ENCODE data around the gene SCN2A. TPM values are rescaled to one million over a fixed set of nuclear protein-coding genes. Genes with fewer than 3 reads are reported as not detected.
A peak's percentile ranks its signal among the peaks of the same experiment; 100 is the strongest.
"Not testable (repeated sequence)": the region's sequence is repeated elsewhere in the genome, so short reads cannot be mapped to it uniquely, and the experiment has no call there.

SCN2A gene
- polyA plus RNA-seq, 1 donor: 2.4 TPM

DNA sequence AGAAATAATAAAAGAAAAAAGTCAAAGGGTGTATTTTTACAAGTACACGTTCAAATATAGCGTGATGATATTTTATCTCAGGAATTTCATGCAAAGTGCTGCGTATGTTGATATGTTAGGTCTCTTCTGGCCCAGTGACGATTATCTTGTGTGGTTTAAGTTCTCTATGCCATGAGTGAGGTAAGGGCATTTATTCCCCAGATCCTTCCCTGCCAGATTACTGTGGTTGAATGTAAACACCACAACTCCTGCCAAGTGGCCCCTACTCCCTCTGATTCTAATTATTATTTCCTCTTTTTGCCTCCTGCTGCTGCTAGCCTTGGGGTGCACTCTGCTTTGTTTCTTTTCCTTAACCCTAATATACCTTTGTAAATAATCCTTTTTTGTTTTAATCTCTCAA is 12.2 kb downstream of the SCN2A start:
- Histone ChIP-seq H3K27ac (ENCODE audit: low read length) (no peak overlapping the region), H3K36me3 (ENCODE audit: control insufficient read depth, insufficient read depth, low read length) (no peaks in the 10 kb centered on the region), H3K4me1 (ENCODE audit: control insufficient read depth, insufficient read depth, low read length) (no peaks in the 10 kb centered on the region), H3K27me3 (ENCODE audit: control insufficient read depth, insufficient read depth, low read length) (no peaks in the 10 kb centered on the region), H3K4me3 (ENCODE audit: low read length) (no peak overlapping the region), H3K9me3 (ENCODE audit: control insufficient read depth, low read depth, low read length) (no peaks in the 10 kb centered on the region)
- WGBS (ENCODE audit: insufficient coverage, low lambda C conversion rate): 90% methylated on average over 2 of the region's 4 CpGs
- DNase-seq: no peak

DNA sequence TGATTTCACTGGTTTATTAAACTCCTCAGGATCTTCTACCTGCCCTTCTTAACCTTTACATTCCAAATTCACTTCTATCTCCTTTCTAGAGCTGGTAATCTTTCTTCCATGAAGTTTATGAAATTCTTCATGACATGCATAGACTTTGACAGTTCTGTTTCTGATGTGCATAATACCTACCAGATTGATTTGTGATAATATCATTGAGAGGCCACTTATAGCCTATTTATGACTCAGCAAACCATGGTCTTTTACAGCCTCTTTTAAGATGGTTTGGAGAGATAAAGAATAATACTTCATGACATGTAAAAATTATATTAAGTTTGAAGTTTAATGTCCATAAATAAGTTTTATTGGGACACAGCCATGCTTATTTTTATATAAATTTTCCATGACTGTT is 14.0 kb downstream of the SCN2A start:
- Histone ChIP-seq H3K4me3 (ENCODE audit: low read length) (no peak overlapping the region), H3K27me3 (ENCODE audit: control insufficient read depth, insufficient read depth, low read length) (no peaks in the 10 kb centered on the region), H3K27ac (ENCODE audit: low read length) (no peak overlapping the region), H3K4me1 (ENCODE audit: control insufficient read depth, insufficient read depth, low read length) (no peaks in the 10 kb centered on the region), H3K9me3 (ENCODE audit: control insufficient read depth, low read depth, low read length) (no peaks in the 10 kb centered on the region), H3K36me3 (ENCODE audit: control insufficient read depth, insufficient read depth, low read length) (no peaks in the 10 kb centered on the region)
- DNase-seq: no peak

GRCh38 chr2:165256618-165257017 is 17.4 kb downstream of the SCN2A start:
- Histone ChIP-seq H3K4me3 (ENCODE audit: low read length) (no peak overlapping the region), H3K9me3 (ENCODE audit: control insufficient read depth, low read depth, low read length) (no peaks in the 10 kb centered on the region), H3K4me1 (ENCODE audit: control insufficient read depth, insufficient read depth, low read length) (no peaks in the 10 kb centered on the region), H3K36me3 (ENCODE audit: control insufficient read depth, insufficient read depth, low read length) (no peaks in the 10 kb centered on the region), H3K27ac (ENCODE audit: low read length) (no peak overlapping the region), H3K27me3 (ENCODE audit: control insufficient read depth, insufficient read depth, low read length) (no peaks in the 10 kb centered on the region)
- DNase-seq: no peak
- 94% methylated on average over 2 of the region's 2 CpGs for WGBS (ENCODE audit: insufficient coverage, low lambda C conversion rate)

- not testable (repeated sequence) for DNase-seq; H3K4me3 ChIP-seq (ENCODE audit: low read length); H3K27ac ChIP-seq (ENCODE audit: low read length); H3K27me3 ChIP-seq (ENCODE audit: control insufficient read depth, insufficient read depth, low read length); H3K4me1 ChIP-seq (ENCODE audit: control insufficient read depth, insufficient read depth, low read length); H3K9me3 ChIP-seq (ENCODE audit: control insufficient read depth, low read depth, low read length); H3K36me3 ChIP-seq (ENCODE audit: control insufficient read depth, insufficient read depth, low read length)
- WGBS (ENCODE audit: insufficient coverage, low lambda C conversion rate): no CpG with 5 or more reads among the region's 2 CpGs
Measured at GRCh38 chr2:165260347-165260746, 21.1 kb downstream of the SCN2A start.

DNA sequence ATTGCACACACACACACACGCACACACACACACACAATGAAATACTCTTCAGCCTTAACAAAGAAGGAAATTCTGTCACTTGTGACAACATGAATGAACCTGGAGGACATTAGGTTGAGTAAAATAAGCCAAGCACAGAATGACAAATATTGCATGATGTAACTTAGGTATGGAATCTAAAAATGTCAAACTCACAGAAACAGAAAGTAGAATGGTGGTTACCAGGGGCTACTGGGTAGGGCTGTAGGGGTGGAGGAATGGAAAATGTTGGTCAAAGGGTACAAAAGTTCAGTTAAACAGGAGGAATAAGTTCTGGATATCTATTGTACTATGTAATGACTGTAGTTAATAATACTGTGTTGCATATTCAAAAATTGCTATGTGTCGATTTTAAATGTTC is 29.5 kb downstream of the SCN2A start:
- no peaks in the 10 kb centered on the region for H3K4me1 ChIP-seq (ENCODE audit: control insufficient read depth, insufficient read depth, low read length)
- no peaks in the 10 kb centered on the region for H3K27me3 ChIP-seq (ENCODE audit: control insufficient read depth, insufficient read depth, low read length)
- no peaks in the 10 kb centered on the region for H3K9me3 ChIP-seq (ENCODE audit: control insufficient read depth, low read depth, low read length)
- no peaks in the 10 kb centered on the region for H3K36me3 ChIP-seq (ENCODE audit: control insufficient read depth, insufficient read depth, low read length)
- DNase-seq: peak in 1 of 2 donors; percentile 3
- H3K4me3 ChIP-seq (ENCODE audit: low read length): no peak overlapping the region
- WGBS (ENCODE audit: insufficient coverage, low lambda C conversion rate): 86% methylated on average over 1 of the region's 2 CpGs
- H3K27ac ChIP-seq (ENCODE audit: low read length): no peak overlapping the region

DNA sequence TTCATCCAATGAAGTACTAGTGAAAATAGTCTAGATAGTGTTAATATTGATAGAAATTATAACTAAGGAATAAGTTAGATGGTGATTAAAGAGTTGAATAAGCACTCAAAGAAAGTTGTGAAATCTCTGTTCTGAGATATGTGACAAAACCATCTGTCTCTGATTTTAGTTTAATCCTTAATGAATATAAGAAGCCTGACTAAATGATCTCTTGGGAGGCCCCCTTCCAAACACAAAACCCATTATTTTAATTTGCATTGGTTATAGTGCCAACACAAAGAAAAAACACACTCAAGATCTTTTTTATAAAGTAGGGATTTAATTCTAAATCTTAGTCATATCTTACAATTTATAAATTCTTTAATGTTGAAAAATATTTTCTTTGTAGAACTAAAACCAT is 34.0 kb downstream of the SCN2A start:
- Histone ChIP-seq H3K36me3 (ENCODE audit: control insufficient read depth, insufficient read depth, low read length) (no peaks in the 10 kb centered on the region), H3K27ac (ENCODE audit: low read length) (no peak overlapping the region), H3K4me3 (ENCODE audit: low read length) (no peak overlapping the region), H3K4me1 (ENCODE audit: control insufficient read depth, insufficient read depth, low read length) (no peaks in the 10 kb centered on the region), H3K27me3 (ENCODE audit: control insufficient read depth, insufficient read depth, low read length) (no peaks in the 10 kb centered on the region), H3K9me3 (ENCODE audit: control insufficient read depth, low read depth, low read length) (no peaks in the 10 kb centered on the region)
- DNase-seq: no peak

DNA sequence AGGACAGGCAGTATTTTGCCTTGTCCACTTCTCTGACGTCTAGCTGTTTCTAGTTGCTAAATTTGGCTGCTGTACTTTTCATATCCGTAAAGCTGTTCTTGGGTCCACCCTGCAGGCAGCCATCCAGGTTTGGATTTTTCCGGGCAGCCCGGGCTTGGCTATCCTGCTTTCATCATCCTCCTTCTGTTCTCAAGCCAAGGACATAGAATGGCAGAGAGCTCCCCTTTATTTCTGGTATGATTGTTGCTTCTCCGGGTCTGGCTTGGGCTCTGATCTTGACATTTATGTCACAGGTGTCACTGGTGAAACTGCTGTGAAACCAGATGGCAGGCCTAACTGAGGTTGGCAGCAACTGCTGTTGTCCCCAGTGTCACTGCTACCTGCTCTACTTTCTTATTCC is 35.5 kb downstream of the SCN2A start:
- Histone ChIP-seq H3K27ac (ENCODE audit: low read length) (no peak overlapping the region), H3K4me1 (ENCODE audit: control insufficient read depth, insufficient read depth, low read length) (no peaks in the 10 kb centered on the region), H3K4me3 (ENCODE audit: low read length) (no peak overlapping the region), H3K27me3 (ENCODE audit: control insufficient read depth, insufficient read depth, low read length) (no peaks in the 10 kb centered on the region), H3K36me3 (ENCODE audit: control insufficient read depth, insufficient read depth, low read length) (no peaks in the 10 kb centered on the region), H3K9me3 (ENCODE audit: control insufficient read depth, low read depth, low read length) (no peaks in the 10 kb centered on the region)
- WGBS (ENCODE audit: insufficient coverage, low lambda C conversion rate): 83% methylated on average over 2 of the region's 5 CpGs
- no peak for DNase-seq

GRCh38 chr2:165275932-165276331 is 36.7 kb downstream of the SCN2A start:
- 100% methylated on average over 1 of the region's 2 CpGs for WGBS (ENCODE audit: insufficient coverage, low lambda C conversion rate)
- Histone ChIP-seq H3K36me3 (ENCODE audit: control insufficient read depth, insufficient read depth, low read length) (no peaks in the 10 kb centered on the region), H3K27ac (ENCODE audit: low read length) (no peak overlapping the region), H3K9me3 (ENCODE audit: control insufficient read depth, low read depth, low read length) (no peaks in the 10 kb centered on the region), H3K27me3 (ENCODE audit: control insufficient read depth, insufficient read depth, low read length) (no peaks in the 10 kb centered on the region), H3K4me1 (ENCODE audit: control insufficient read depth, insufficient read depth, low read length) (no peaks in the 10 kb centered on the region), H3K4me3 (ENCODE audit: low read length) (no peak overlapping the region)
- DNase-seq: no peak

- Histone ChIP-seq H3K4me3 (ENCODE audit: low read length) (no peak overlapping the region), H3K27ac (ENCODE audit: low read length) (no peak overlapping the region), H3K9me3 (ENCODE audit: control insufficient read depth, low read depth, low read length) (no peaks in the 10 kb centered on the region), H3K27me3 (ENCODE audit: control insufficient read depth, insufficient read depth, low read length) (no peaks in the 10 kb centered on the region), H3K4me1 (ENCODE audit: control insufficient read depth, insufficient read depth, low read length) (no peaks in the 10 kb centered on the region), H3K36me3 (ENCODE audit: control insufficient read depth, insufficient read depth, low read length) (no peaks in the 10 kb centered on the region)
- DNase-seq: no peak
Measured at GRCh38 chr2:165277295-165277694, 38.1 kb downstream of the SCN2A start.

GRCh38 chr2:165277860-165278656 is 38.8 kb downstream of the SCN2A start:
- H3K27ac ChIP-seq (ENCODE audit: low read length): no peak overlapping the region
- 100% methylated on average over 1 of the region's 5 CpGs for WGBS (ENCODE audit: insufficient coverage, low lambda C conversion rate)
- no peaks in the 10 kb centered on the region for H3K27me3 ChIP-seq (ENCODE audit: control insufficient read depth, insufficient read depth, low read length)
- H3K9me3 ChIP-seq (ENCODE audit: control insufficient read depth, low read depth, low read length): no peaks in the 10 kb centered on the region
- DNase-seq: no peak
- no peak overlapping the region for H3K4me3 ChIP-seq (ENCODE audit: low read length)
- no peaks in the 10 kb centered on the region for H3K4me1 ChIP-seq (ENCODE audit: control insufficient read depth, insufficient read depth, low read length)
- H3K36me3 ChIP-seq (ENCODE audit: control insufficient read depth, insufficient read depth, low read length): no peaks in the 10 kb centered on the region

- Histone ChIP-seq H3K9me3 (ENCODE audit: control insufficient read depth, low read depth, low read length) (no peaks in the 10 kb centered on the region), H3K4me3 (ENCODE audit: low read length) (no peak overlapping the region), H3K4me1 (ENCODE audit: control insufficient read depth, insufficient read depth, low read length) (no peaks in the 10 kb centered on the region), H3K27ac (ENCODE audit: low read length) (no peak overlapping the region), H3K27me3 (ENCODE audit: control insufficient read depth, insufficient read depth, low read length) (no peaks in the 10 kb centered on the region), H3K36me3 (ENCODE audit: control insufficient read depth, insufficient read depth, low read length) (no peaks in the 10 kb centered on the region)
- no peak for DNase-seq
- 29% methylated on average over 1 of the region's 4 CpGs for WGBS (ENCODE audit: insufficient coverage, low lambda C conversion rate)
Measured at GRCh38 chr2:165280356-165280755, 41.1 kb downstream of the SCN2A start.

Measured in large intestine (tissue), 3 donors.